GM12892 (cell line): ENCODE results near the gene B3GALT5.

ENCODE experiments used
- POLR2A ChIP-seq: IDR thresholded peaks from 2 replicates; pipeline ENCODE4 v1.6.1; 2011; ENCODE audit warnings: low read depth, low read length, control low read depth
- POLR2AphosphoS5 ChIP-seq: IDR thresholded peaks from 2 replicates; pipeline ENCODE4 v1.6.1; 2011; ENCODE audit warnings: low read depth, low read length, control low read depth

DNA sequence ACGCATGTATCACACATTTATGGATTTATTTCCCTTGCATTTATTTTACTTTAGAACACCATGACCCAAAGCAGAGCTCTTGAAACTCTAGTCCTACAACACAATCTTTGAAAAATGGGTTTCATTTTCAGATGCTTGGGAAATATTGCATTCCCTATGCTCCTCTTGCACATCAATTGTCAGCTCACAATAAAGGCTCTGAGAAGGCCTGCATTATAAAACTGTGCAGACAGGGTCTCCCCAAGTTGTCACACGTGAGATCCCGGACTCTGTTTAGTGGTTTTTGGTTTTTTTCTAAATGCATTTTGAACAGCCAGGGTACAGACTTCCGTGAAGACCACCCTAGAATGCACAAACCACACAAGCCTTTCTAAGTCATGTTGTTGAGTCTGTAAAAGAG is 9.9 kb upstream of the B3GALT5 start:
- TF ChIP-seq POLR2A (no peak), POLR2AphosphoS5 (no peak)
